Measurements from ENCODE around the gene AGBL5. TPM values are rescaled to one million over a fixed set of nuclear protein-coding genes. Genes with fewer than 3 reads are reported as not detected.

AGBL5 gene
- total and polyA plus RNA-seq, 9 of the 15 experiments (the other 6 are each of a cell fraction or from before 2014, with no cell fraction given) = 3.3 to 52.7 (median 26.2) TPM

GRCh38 chr2:27099334-27099955 is 48.0 kb downstream of the AGBL5 start (continued):
- TF ChIP-seq RBM14 (IDR thresholded peaks at IDR 0.05; ENCODE audit: borderline replicate concordance, insufficient read depth, low read depth, low read length) (no peak), NCOR1 (IDR thresholded peaks at IDR 0.05) (no peak)

- in situ Hi-C loops (cut with MboI) = no loop called here
- no TSS peak for BruUV-seq (replicated peaks)
- 49% methylated on average over 9 of the region's 10 CpGs for WGBS (ENCODE audit: insufficient coverage, low coverage, missing lambda C conversion rate)
Observed at GRCh38 chr2:27100036-27100435, 48.6 kb downstream of the AGBL5 start.

More at GRCh38 chr2:27100036-27100435, 48.6 kb downstream of the AGBL5 start:
- Histone ChIP-seq H3K4me2 (ENCODE audit: insufficient read depth, low read length) (no peak overlapping the region), H3K9me1 (ENCODE audit: control insufficient read depth, insufficient read depth, low read length) (no peaks in the 10 kb centered on the region), H3K27ac (ENCODE audit: extremely low read depth, low read depth, low read length) (no peak overlapping the region), H3K27me3 (ENCODE audit: control insufficient read depth in 2 of 2, insufficient read depth in 2 of 2, low read length in 2 of 2) (no peaks in the 10 kb centered on the region), H3K79me2 (ENCODE audit: control insufficient read depth, insufficient read depth, low read length) (no peaks in the 10 kb centered on the region), H3K4me1 (replicated peaks in 1 of 2; ENCODE audit: control insufficient read depth in 2 of 2, insufficient read depth in 2 of 2, low read length in 2 of 2) (peaks cover 14 to 30% of the 10 kb centered on the region in 2 experiments; a peak in 4 of 5 replicates), H4K20me1 (replicated peaks; ENCODE audit: control insufficient read depth, insufficient read depth, low read length) (no peaks in the 10 kb centered on the region), H3K9ac (ENCODE audit: insufficient read depth in 1 of 2, low read depth in 2 of 2, low read length in 2 of 2) (peak overlapping the region in 1 of 2 experiments; percentile 50; a peak in 1 of 4 replicates), H3K4me3 (no peak overlapping the region), H3K9me3 (replicated peaks; ENCODE audit: control insufficient read depth, insufficient read depth, low read depth, low read length) (no peaks in the 10 kb centered on the region), H3K36me3 (ENCODE audit: control insufficient read depth, insufficient read depth, low read length) (no peaks in the 10 kb centered on the region), H2AFZ (ENCODE audit: low read depth, low read length) (no peak overlapping the region)
- intact Hi-C loops (cut with micrococcal nuclease) = no loop called here
- no peak for ATAC-seq
- TF ChIP-seq ELF1 (tag; IDR thresholded peaks at IDR 0.05) (no peak), RAD21 (CRISPR knock-in tag; conservative IDR thresholded peaks at IDR 0.05 in 1 of 2, IDR thresholded peaks at IDR 0.05 in 1 of 2) (peak in 1 of 2 experiments; percentile 24; a peak in 1 of 4 replicates)
- TF ChIP-seq, protein P1, sequence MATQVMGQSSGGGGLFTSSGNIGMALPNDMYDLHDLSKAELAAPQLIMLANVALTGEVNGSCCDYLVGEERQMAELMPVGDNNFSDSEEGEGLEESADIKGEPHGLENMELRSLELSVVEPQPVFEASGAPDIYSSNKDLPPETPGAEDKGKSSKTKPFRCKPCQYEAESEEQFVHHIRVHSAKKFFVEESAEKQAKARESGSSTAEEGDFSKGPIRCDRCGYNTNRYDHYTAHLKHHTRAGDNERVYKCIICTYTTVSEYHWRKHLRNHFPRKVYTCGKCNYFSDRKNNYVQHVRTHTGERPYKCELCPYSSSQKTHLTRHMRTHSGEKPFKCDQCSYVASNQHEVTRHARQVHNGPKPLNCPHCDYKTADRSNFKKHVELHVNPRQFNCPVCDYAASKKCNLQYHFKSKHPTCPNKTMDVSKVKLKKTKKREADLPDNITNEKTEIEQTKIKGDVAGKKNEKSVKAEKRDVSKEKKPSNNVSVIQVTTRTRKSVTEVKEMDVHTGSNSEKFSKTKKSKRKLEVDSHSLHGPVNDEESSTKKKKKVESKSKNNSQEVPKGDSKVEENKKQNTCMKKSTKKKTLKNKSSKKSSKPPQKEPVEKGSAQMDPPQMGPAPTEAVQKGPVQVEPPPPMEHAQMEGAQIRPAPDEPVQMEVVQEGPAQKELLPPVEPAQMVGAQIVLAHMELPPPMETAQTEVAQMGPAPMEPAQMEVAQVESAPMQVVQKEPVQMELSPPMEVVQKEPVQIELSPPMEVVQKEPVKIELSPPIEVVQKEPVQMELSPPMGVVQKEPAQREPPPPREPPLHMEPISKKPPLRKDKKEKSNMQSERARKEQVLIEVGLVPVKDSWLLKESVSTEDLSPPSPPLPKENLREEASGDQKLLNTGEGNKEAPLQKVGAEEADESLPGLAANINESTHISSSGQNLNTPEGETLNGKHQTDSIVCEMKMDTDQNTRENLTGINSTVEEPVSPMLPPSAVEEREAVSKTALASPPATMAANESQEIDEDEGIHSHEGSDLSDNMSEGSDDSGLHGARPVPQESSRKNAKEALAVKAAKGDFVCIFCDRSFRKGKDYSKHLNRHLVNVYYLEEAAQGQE (IDR thresholded peaks at IDR 0.05; ENCODE audit: borderline replicate concordance) = 0 out of 2 replicates have a peak, but pooled peaks have one; percentile 12
- TF ChIP-seq, protein P1 (CRISPR knock-in tag; IDR thresholded peaks at IDR 0.05; ENCODE audit: low read depth) = no peak
- TF ChIP-seq, protein P2, sequence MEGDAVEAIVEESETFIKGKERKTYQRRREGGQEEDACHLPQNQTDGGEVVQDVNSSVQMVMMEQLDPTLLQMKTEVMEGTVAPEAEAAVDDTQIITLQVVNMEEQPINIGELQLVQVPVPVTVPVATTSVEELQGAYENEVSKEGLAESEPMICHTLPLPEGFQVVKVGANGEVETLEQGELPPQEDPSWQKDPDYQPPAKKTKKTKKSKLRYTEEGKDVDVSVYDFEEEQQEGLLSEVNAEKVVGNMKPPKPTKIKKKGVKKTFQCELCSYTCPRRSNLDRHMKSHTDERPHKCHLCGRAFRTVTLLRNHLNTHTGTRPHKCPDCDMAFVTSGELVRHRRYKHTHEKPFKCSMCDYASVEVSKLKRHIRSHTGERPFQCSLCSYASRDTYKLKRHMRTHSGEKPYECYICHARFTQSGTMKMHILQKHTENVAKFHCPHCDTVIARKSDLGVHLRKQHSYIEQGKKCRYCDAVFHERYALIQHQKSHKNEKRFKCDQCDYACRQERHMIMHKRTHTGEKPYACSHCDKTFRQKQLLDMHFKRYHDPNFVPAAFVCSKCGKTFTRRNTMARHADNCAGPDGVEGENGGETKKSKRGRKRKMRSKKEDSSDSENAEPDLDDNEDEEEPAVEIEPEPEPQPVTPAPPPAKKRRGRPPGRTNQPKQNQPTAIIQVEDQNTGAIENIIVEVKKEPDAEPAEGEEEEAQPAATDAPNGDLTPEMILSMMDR (IDR thresholded peaks at IDR 0.05 in 2 of 3, conservative IDR thresholded peaks at IDR 0.05 in 1 of 3; ENCODE audit: insufficient read depth in 2 of 3, low read depth in 1 of 3, low read length in 3 of 3) = peak in 1 of 3 experiments; percentile 6; a peak in 1 of 6 replicates
- POLR2A ChIA-PET = interaction anchor here (0.6 kb wide), 1 partner anchor 215 kb away, joined by 3 read pairs; no protein-coding TSS in a partner anchor
- DNase-seq (ENCODE audit: extremely low read depth in 1 of 4, low spot score in 3 of 4) = no peak
- no peak for FAIRE-seq
- CTCF ChIA-PET (ENCODE audit: low intra/inter-chr PET ratio) = interaction anchor here (2.3 to 3.1 kb wide), 2 partner anchors 92 to 179 kb away, joined by 20 to 27 read pairs; no protein-coding TSS in a partner anchor
